Measurements from ENCODE around the gene ABHD14A. TPM values are rescaled to one million over a fixed set of nuclear protein-coding genes. Genes with fewer than 3 reads are reported as not detected.

The ABHD14A gene
- total and polyA plus RNA-seq, 2 of the 13 experiments (the other 11 are each of a cell fraction or from before 2014, with no cell fraction given) = 29.5 to 46.9 TPM

DNA sequence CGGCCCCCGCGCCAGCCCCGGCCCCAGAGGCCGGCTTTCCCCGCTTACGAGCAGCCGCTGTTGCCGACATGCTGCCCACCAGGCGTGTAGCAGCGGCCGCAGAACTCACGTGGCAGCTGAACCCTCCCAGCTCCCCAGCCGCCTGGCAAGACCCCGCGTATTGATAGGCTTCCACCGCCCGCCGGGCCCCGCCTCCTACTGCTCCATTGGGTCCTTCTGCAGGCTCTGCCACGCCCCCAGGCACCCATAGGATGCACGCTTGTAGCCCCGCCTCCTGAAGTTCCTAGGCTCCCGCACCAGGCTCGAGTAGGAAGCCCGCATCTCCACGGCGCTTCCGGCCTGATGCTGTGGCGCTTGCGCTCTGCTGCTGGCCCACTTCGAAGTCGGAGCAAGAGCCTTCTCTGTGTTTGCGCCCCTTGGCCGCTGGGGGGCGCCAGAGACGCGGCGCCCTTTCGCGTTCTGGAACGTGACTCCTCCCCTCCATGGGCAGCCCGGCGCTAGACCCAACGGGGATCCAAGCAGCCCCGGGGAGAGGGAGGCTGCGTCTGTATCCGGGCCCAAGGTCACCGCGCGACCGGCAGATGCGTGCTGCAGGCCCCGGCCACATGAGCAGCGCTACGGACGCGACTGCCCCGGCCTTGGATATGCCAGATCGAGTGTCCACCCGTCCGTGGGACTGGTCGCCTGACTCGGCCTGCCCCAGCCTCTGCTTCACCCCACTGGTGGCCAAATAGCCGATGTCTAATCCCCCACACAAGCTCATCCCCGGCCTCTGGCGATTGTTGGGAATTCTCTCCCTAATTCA, 32.9 kb upstream of the ABHD14A start, which contains the start of the genes PARP3 and RRP9 (continued):
- TF ChIP-seq, protein P1, sequence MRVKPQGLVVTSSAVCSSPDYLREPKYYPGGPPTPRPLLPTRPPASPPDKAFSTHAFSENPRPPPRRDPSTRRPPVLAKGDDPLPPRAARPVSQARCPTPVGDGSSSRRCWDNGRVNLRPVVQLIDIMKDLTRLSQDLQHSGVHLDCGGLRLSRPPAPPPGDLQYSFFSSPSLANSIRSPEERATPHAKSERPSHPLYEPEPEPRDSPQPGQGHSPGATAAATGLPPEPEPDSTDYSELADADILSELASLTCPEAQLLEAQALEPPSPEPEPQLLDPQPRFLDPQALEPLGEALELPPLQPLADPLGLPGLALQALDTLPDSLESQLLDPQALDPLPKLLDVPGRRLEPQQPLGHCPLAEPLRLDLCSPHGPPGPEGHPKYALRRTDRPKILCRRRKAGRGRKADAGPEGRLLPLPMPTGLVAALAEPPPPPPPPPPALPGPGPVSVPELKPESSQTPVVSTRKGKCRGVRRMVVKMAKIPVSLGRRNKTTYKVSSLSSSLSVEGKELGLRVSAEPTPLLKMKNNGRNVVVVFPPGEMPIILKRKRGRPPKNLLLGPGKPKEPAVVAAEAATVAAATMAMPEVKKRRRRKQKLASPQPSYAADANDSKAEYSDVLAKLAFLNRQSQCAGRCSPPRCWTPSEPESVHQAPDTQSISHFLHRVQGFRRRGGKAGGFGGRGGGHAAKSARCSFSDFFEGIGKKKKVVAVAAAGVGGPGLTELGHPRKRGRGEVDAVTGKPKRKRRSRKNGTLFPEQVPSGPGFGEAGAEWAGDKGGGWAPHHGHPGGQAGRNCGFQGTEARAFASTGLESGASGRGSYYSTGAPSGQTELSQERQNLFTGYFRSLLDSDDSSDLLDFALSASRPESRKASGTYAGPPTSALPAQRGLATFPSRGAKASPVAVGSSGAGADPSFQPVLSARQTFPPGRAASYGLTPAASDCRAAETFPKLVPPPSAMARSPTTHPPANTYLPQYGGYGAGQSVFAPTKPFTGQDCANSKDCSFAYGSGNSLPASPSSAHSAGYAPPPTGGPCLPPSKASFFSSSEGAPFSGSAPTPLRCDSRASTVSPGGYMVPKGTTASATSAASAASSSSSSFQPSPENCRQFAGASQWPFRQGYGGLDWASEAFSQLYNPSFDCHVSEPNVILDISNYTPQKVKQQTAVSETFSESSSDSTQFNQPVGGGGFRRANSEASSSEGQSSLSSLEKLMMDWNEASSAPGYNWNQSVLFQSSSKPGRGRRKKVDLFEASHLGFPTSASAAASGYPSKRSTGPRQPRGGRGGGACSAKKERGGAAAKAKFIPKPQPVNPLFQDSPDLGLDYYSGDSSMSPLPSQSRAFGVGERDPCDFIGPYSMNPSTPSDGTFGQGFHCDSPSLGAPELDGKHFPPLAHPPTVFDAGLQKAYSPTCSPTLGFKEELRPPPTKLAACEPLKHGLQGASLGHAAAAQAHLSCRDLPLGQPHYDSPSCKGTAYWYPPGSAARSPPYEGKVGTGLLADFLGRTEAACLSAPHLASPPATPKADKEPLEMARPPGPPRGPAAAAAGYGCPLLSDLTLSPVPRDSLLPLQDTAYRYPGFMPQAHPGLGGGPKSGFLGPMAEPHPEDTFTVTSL (CRISPR knock-in tag; IDR thresholded peaks at IDR 0.05; ENCODE audit: borderline replicate concordance) = no peak
- TF ChIP-seq, protein P2, sequence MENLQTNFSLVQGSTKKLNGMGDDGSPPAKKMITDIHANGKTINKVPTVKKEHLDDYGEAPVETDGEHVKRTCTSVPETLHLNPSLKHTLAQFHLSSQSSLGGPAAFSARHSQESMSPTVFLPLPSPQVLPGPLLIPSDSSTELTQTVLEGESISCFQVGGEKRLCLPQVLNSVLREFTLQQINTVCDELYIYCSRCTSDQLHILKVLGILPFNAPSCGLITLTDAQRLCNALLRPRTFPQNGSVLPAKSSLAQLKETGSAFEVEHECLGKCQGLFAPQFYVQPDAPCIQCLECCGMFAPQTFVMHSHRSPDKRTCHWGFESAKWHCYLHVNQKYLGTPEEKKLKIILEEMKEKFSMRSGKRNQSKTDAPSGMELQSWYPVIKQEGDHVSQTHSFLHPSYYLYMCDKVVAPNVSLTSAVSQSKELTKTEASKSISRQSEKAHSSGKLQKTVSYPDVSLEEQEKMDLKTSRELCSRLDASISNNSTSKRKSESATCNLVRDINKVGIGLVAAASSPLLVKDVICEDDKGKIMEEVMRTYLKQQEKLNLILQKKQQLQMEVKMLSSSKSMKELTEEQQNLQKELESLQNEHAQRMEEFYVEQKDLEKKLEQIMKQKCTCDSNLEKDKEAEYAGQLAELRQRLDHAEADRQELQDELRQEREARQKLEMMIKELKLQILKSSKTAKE (CRISPR knock-in tag; IDR thresholded peaks at IDR 0.05; ENCODE audit: borderline replicate concordance) = peak; percentile 39; the same call in 1 of the 2 replicates
- peak; percentile 99 for TF ChIP-seq RAD21 (CRISPR knock-in tag; IDR thresholded peaks at IDR 0.05)
- peak; percentile 98 for TF ChIP-seq SAP130 (CRISPR knock-in tag; IDR thresholded peaks at IDR 0.05; ENCODE audit: low read depth)
- peak; percentile 86 for TF ChIP-seq THAP11 (CRISPR knock-in tag; IDR thresholded peaks at IDR 0.05)
- TF ChIP-seq, protein P3, sequence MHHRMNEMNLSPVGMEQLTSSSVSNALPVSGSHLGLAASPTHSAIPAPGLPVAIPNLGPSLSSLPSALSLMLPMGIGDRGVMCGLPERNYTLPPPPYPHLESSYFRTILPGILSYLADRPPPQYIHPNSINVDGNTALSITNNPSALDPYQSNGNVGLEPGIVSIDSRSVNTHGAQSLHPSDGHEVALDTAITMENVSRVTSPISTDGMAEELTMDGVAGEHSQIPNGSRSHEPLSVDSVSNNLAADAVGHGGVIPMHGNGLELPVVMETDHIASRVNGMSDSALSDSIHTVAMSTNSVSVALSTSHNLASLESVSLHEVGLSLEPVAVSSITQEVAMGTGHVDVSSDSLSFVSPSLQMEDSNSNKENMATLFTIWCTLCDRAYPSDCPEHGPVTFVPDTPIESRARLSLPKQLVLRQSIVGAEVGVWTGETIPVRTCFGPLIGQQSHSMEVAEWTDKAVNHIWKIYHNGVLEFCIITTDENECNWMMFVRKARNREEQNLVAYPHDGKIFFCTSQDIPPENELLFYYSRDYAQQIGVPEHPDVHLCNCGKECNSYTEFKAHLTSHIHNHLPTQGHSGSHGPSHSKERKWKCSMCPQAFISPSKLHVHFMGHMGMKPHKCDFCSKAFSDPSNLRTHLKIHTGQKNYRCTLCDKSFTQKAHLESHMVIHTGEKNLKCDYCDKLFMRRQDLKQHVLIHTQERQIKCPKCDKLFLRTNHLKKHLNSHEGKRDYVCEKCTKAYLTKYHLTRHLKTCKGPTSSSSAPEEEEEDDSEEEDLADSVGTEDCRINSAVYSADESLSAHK (CRISPR knock-in tag; IDR thresholded peaks at IDR 0.05; ENCODE audit: borderline replicate concordance) = no peak
- TF ChIP-seq, protein P4, sequence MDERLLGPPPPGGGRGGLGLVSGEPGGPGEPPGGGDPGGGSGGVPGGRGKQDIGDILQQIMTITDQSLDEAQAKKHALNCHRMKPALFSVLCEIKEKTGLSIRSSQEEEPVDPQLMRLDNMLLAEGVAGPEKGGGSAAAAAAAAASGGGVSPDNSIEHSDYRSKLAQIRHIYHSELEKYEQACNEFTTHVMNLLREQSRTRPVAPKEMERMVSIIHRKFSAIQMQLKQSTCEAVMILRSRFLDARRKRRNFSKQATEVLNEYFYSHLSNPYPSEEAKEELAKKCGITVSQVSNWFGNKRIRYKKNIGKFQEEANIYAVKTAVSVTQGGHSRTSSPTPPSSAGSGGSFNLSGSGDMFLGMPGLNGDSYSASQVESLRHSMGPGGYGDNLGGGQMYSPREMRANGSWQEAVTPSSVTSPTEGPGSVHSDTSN (CRISPR knock-in tag; IDR thresholded peaks at IDR 0.05) = no peak
- TF ChIP-seq, protein P5, sequence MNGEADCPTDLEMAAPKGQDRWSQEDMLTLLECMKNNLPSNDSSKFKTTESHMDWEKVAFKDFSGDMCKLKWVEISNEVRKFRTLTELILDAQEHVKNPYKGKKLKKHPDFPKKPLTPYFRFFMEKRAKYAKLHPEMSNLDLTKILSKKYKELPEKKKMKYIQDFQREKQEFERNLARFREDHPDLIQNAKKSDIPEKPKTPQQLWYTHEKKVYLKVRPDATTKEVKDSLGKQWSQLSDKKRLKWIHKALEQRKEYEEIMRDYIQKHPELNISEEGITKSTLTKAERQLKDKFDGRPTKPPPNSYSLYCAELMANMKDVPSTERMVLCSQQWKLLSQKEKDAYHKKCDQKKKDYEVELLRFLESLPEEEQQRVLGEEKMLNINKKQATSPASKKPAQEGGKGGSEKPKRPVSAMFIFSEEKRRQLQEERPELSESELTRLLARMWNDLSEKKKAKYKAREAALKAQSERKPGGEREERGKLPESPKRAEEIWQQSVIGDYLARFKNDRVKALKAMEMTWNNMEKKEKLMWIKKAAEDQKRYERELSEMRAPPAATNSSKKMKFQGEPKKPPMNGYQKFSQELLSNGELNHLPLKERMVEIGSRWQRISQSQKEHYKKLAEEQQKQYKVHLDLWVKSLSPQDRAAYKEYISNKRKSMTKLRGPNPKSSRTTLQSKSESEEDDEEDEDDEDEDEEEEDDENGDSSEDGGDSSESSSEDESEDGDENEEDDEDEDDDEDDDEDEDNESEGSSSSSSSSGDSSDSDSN (CRISPR knock-in tag; IDR thresholded peaks at IDR 0.05) = peak; percentile 98
- TF ChIP-seq, protein P6, sequence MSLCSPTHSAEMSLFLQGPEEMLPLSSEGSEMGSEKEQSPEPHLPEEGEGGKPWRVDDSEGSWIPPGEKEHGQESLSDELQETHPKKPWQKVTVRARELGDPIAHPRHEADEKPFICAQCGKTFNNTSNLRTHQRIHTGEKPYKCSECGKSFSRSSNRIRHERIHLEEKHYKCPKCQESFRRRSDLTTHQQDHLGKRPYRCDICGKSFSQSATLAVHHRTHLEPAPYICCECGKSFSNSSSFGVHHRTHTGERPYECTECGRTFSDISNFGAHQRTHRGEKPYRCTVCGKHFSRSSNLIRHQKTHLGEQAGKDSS (CRISPR knock-in tag; IDR thresholded peaks at IDR 0.05; ENCODE audit: borderline replicate concordance, low read depth) = peak; percentile 97
- peak; percentile 46; the same call in 1 of the 2 replicates for TF ChIP-seq TSC22D2 (CRISPR knock-in tag; IDR thresholded peaks at IDR 0.05; ENCODE audit: borderline replicate concordance)
- TF ChIP-seq HCFC1 (IDR thresholded peaks at IDR 0.05; ENCODE audit: low read depth, low read length) = no peak; the same call in none of the 2 replicates
- TF ChIP-seq KDM3A (CRISPR knock-in tag; IDR thresholded peaks at IDR 0.05; ENCODE audit: low read depth) = peak; percentile 94
- TF ChIP-seq RFX3 (CRISPR knock-in tag; IDR thresholded peaks at IDR 0.05) = no peak

Data from HepG2 (cell line).